Nucleus accumbens (tissue), 56 donors: Measurements from ENCODE around the gene ZNF831.

Source experiments
- DNase-seq, 56 donors: peaks; one replicate each; lab custom pipeline; 2025; lab: John Stamatoyannopoulos, UW

The ZNF831 gene

DNA sequence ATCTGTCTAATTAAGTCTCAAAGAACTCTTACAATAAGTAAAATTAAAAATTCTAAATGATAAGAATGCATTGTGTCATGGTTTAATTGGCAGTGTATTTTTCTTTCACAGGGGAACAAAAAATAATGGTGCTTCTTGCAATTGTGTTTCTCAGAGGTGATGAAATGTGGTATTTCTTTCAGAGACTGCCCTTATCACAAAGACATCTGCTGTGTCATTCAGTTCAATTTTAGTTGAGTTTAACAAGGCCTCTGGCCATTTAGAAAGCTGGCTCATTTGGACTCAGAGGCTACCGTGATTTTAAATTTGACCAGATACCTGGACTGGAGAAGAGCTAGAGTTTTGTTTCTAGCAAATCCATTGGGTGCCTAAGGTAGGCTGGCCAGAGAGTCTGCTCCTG lies 23.6 kb upstream of the ZNF831 start:
- no peak for DNase-seq

DNA sequence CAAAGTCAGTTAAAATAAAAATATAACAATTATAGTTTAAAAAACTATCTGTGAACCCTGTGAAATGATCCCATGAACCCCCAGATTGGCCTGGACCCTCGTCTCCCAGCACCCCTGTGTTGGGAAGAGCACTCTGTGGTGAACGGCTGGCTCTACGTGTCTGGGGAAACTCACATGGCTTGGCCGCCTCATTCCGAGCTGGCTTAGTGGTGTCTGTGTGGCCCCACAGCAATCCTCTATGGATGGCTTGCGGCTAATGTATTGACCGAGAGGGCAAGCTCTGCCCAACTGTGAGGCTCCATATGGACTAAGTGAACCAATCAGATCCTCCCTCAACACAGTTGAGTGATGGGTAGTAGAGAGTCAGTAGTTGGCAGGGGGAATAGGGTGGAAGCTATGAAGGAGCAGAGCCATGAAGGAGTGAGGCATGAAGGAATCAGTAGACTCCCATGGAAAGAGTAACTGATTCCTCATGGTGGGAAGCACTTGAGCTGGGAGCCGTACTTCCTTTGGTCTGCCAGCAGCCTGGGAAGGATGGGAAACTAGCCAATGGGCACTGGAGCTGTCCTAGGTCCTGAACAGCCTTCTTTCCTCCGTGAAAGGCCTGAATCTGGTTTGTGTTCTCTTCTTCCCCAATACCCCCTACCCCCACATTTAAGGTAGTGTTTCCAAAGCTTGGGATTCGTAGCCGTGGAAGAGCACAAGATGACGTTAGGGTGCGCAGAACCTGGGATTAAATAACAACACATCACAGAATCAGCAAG lies 21.6 kb upstream of the ZNF831 start:
- no peak for DNase-seq

DNA sequence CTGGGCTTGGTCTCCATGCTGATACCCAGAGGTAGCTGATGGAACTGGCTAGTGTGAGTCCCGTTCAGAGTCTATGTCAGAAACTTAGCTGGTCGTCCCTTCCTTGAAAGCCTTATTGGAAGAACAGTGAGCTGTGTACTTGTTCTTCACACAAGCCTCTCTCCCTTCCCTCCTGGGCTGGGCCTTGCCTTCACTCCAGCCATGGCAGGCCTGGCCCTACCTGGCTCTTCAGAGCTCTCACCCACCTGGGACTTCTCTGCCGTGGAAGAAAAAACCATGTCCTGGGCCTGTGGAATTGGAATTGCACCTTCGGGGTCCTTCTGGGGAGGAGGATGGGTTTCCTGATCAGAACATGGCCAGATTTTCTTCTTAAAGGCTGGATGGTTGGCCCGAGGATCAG lies 20.3 kb upstream of the ZNF831 start:
- DNase-seq = no peak

GRCh38 chr20:59144179-59144830 lies 19.3 kb upstream of the ZNF831 start:
- DNase-seq = no peak

DNA sequence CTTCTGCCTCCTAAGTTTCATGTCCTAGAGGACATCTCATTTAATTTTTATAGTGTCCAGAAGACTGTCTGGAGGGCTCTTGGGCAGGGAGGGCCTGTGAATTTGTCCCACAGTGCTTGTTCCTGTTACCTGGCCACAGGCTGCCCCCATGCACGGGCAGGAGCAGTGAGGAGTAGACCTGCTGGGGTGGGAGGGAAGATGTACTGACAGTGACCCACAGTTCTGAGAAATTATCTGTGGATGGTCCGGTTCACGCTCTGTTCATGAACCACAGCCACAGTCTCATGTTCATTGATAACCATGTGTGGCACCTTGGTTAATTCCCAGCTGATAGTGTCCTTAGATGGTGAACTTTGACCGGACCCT lies 18.8 kb upstream of the ZNF831 start:
- DNase-seq = no peak

DNA sequence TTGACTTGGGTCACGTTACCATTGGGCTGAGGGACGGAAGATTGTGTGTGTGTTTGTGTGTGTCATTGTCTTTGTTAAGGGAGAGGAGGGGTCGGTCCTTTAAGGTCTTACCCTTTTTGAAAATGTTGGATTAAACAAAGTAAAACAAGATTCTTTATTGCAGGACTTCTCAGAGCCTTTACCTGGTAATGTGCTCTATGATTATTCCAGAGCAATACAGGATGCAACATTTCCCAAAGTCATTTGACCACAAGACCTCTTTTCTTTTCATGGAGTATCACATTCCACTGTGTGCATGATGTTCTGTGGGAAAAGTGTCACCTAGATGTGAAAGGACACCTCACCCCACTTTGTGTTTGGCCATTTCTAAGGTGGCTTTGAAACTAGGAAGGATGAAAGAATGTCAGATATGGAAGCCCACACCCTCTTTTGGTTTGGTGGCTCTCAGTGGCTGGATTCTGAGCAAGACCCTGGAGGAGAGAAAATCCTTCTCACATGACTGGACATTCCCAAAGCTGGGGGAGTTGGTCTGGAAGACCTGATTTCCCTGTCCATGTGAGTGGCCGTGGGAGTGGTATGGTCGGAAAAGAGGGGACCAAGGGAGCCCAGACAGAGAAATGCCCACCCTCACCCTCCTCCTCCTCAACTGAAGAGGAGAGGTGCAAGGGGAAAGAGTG lies 18.2 kb upstream of the ZNF831 start:
- no peak for DNase-seq

GRCh38 chr20:59145924-59146779 lies 17.5 kb upstream of the ZNF831 start:
- peak in 9 of 56 donors; percentile 17 to 62 (median 32) for DNase-seq

GRCh38 chr20:59146780-59147565 lies 16.6 kb upstream of the ZNF831 start:
- DNase-seq = peak in 4 of 56 donors; percentile 8 to 26 (median 12)

DNA sequence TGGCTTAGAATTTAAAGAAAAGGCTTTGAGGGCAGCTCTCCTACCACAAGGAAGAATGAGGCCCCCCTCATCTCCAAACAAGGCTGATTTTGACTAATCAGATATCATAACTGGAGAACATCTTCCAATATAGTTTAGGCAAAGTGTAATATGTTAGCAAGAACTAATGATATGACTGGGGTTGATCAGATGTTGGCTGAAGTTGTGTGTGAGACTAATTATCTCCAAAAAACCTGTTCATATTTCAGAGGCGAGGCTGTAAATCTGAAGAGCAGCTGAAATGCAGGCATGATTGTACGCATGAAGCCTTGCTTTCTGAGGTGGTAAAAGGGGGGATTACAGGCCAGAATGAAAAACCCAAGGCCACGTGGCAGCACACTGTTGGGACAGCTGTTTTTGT lies 16.0 kb upstream of the ZNF831 start:
- no peak for DNase-seq

- DNase-seq = no peak
These were observed 14.7 kb upstream of the ZNF831 start for GRCh38 chr20:59148701-59149493.

DNA sequence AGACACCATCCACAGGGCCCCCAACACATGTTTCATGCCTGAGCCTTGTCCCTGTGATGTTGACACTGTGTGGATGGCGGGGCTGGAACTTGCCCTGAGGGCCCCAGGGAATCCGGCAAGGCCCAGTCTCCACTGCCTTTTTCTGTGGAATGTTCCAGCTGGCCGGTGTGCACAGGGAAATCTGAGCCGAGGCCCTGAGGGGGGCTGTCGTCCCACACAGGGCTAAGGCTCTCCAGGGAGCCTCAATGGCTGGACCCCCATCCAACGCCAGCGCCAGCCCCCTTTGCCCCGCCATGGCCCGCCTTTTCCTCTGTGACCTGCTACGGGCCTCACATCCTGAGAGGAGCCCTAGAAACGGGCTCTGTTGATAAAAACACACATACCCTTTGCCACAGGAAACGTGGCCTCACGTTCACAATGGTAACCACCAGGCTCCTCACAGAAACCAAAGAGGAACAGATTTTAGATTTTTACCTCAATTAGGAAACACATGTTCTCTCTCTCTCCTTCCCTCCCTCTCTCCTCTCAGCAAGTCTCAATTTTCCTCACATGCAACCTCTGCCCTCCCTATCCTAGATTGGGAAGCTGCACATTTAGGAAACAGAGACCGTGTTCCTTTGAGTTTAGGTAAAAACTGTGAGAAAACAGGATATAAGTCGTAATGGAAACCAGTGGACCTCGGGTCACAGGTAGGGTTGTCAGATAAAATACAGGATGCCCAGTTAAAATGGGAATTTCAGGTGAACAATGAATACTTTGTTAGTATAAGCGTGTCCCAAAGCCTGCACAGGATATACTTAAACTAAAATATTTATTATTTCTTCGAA lies 13.7 kb upstream of the ZNF831 start:
- DNase-seq = no peak

GRCh38 chr20:59150821-59151251 lies 12.8 kb upstream of the ZNF831 start:
- no peak for DNase-seq

- DNase-seq = no peak
These were observed 12.2 kb upstream of the ZNF831 start for GRCh38 chr20:59151391-59151790.

DNA sequence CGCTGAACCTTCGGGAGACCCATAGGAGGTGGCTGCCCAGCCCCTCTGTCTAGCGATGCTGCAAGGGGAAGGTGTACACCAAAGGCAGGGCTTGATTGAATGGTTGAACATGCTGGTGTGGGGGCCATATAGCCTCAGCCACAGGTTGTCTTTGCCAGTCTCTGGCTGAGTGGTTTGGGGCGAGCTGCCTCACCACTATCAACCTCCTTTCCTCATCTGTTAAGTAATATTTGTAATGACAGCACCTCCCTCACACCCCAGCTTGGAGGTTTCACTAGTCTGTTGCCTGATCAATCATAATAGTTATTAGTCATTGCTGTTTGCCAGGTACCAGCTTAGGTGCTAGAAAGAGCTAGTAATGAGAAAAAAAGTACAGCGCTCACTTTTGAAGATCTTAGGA lies 11.8 kb upstream of the ZNF831 start:
- DNase-seq = peak in 3 of 56 donors; percentile 12 to 17 (median 17)

GRCh38 chr20:59152559-59153354 lies 10.9 kb upstream of the ZNF831 start:
- DNase-seq = no peak

DNA sequence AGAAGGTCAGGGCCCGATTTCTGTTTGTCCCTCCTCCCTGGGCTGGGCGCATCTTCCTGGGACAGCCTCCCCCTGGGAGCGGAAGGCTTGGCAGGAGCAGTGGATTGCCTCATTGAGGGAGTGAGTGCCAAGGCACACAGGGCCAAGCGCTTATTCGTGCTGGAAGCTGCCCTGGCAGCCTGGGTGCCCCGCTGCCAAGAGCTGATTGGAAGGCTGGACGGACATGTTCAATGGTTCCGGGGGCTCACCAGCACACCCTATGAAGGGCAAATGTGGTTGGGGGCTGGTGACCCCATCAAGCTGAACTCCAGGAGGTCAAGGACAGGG lies 10.3 kb upstream of the ZNF831 start:
- peak in 54 of 56 donors; percentile 11 to 87 (median 70) for DNase-seq

- DNase-seq = no peak
These were observed 9.8 kb upstream of the ZNF831 start for GRCh38 chr20:59153832-59154231.
